H1 (cell line): ENCODE results near the gene NGEF. TPM values are rescaled to one million over a fixed set of nuclear protein-coding genes. Genes with fewer than 3 reads are reported as not detected.

Experiments
- CTCF ChIA-PET: fragments of 300-600 bp; sonication (Branson Sonifier 250); formaldehyde crosslinking; loops from one replicate; lab custom pipeline; 2021; ENCODE audit not compliant: partially characterized antibody; lab: Charles Lee
- POLR2A ChIA-PET: fragments of 300-600 bp; sonication (Branson Sonifier 250); formaldehyde crosslinking; loops from one replicate; lab custom pipeline; 2021; ENCODE audit warnings: inconsistent platforms; ENCODE audit not compliant: partially characterized antibody; lab: Charles Lee
- DNase-seq, 2 experiments: peaks; one replicate each; pipeline versions ENCODE4 v3.0.0 to v3.0.0-alpha.2; 2010 to 2022; ENCODE audit warnings: low spot score in 2 of 2, low read depth in 1 of 2, mixed read lengths in 1 of 2
- FAIRE-seq: peaks from 2 replicates; lab custom pipeline; 2011; peaks lifted over from hg19 to GRCh38; lab: Jason Lieb, UNC
- H2AFZ ChIP-seq: 2 replicates; pipeline ENCODE4 v1.8.1; 2012; ENCODE audit warnings: low read length, inconsistent platforms
- H2AK5ac ChIP-seq: 2 replicates; pipeline ENCODE4 v1.6.1; 2013; ENCODE audit warnings: low read depth, low read length
- H2BK120ac ChIP-seq: replicated peaks from 2 replicates; pipeline ENCODE3; 2013; ENCODE audit warnings: low read depth, low read length, inconsistent platforms
- H2BK12ac ChIP-seq: 2 replicates; pipeline ENCODE4 v1.6.1; 2013; ENCODE audit warnings: low read depth, low read length
- H2BK15ac ChIP-seq: 2 replicates; pipeline ENCODE4 v1.6.1; 2013; ENCODE audit warnings: low read length
- H2BK20ac ChIP-seq: 2 replicates; pipeline ENCODE4 v1.6.1; 2013; ENCODE audit warnings: low read length
- H2BK5ac ChIP-seq: 2 replicates; pipeline ENCODE4 v1.6.1; 2013; ENCODE audit warnings: low read depth, low read length
- H3K14ac ChIP-seq: 2 replicates; pipeline ENCODE4 v1.6.1; 2013; ENCODE audit warnings: inconsistent platforms; ENCODE audit not compliant: insufficient read length
- H3K18ac ChIP-seq: 2 replicates; pipeline ENCODE4 v1.6.1; 2013; ENCODE audit warnings: low read length; ENCODE audit errors: extremely low read depth
- H3K23ac ChIP-seq: 2 replicates; pipeline ENCODE4 v1.6.1; 2013; ENCODE audit warnings: inconsistent platforms; ENCODE audit not compliant: insufficient read length
- H3K23me2 ChIP-seq: 2 replicates; pipeline ENCODE4 v1.6.1; 2013; ENCODE audit warnings: low read depth, low read length
- H3K27ac ChIP-seq: 2 replicates; pipeline ENCODE4 v1.6.1; 2011; ENCODE audit warnings: low read depth, low read length, inconsistent platforms
- H3K27me3 ChIP-seq, 4 experiments: replicated peaks in 1 of 4; 1 replicate in 1 of 4; 2 replicates in 3 of 4; pipeline versions ENCODE4 v1.6.1 to v1.8.1; 2011 to 2013; ENCODE audit warnings: low read length in 3 of 4, mild to moderate bottlenecking in 3 of 4, inconsistent platforms in 2 of 4, mixed read lengths in 2 of 4, moderate library complexity in 1 of 4; ENCODE audit not compliant: control insufficient read depth in 3 of 4, insufficient read depth in 3 of 4; ENCODE audit errors: extremely low read depth in 1 of 4
- H3K36me3 ChIP-seq, 4 experiments: 2 replicates each; pipeline versions ENCODE4 v1.6.1 to v1.8.1; 2011 to 2013; ENCODE audit warnings: mild to moderate bottlenecking in 4 of 4, low read length in 3 of 4, moderate library complexity in 2 of 4, control low read depth in 1 of 4, inconsistent platforms in 1 of 4; ENCODE audit not compliant: insufficient read depth in 4 of 4, control insufficient read depth in 2 of 4
- H3K4ac ChIP-seq: replicated peaks from 2 replicates; pipeline ENCODE3; 2013; ENCODE audit warnings: low read length, low read depth, mixed read lengths, inconsistent platforms; ENCODE audit not compliant: insufficient read length
- H3K4me1 ChIP-seq, 4 experiments: replicated peaks in 1 of 4; 1 replicate in 1 of 4; 2 replicates in 3 of 4; pipeline versions ENCODE4 v1.6.1 to v1.8.1; 2011 to 2013; ENCODE audit warnings: low read length in 3 of 4, inconsistent platforms in 2 of 4, mixed read lengths in 1 of 4; ENCODE audit not compliant: insufficient read depth in 4 of 4, control insufficient read depth in 3 of 4
- H3K4me2 ChIP-seq, 2 experiments: 2 replicates each; pipeline versions ENCODE4 v1.6.1 to v1.8.1; 2011 to 2013; ENCODE audit warnings: low read depth in 2 of 2, low read length in 2 of 2, control low read depth in 1 of 2, inconsistent platforms in 1 of 2, mild to moderate bottlenecking in 1 of 2; ENCODE audit not compliant: insufficient read depth in 1 of 2
- H3K4me3 ChIP-seq, 4 experiments: fragments of 200-600, 300-600 bp in 1 of 4; sonication (generic), shearing (Covaris generic), sonication (Bioruptor Twin) in 1 of 4; 2 replicates each; pipeline versions ENCODE4 v1.5.1 to v1.8.1; 2011 to 2016; ENCODE audit warnings: low read length in 4 of 4, low read depth in 3 of 4, control low read depth in 2 of 4, inconsistent platforms in 2 of 4, mild to moderate bottlenecking in 2 of 4, mixed read lengths in 1 of 4, moderate library complexity in 1 of 4; ENCODE audit not compliant: insufficient read depth in 2 of 4; ENCODE audit errors: extremely low read depth in 1 of 4
- H3K56ac ChIP-seq: replicated peaks from 2 replicates; pipeline ENCODE3; 2013; ENCODE audit warnings: low read depth, mild to moderate bottlenecking, mixed read lengths, low read length, inconsistent platforms; ENCODE audit not compliant: insufficient read length
- H3K79me1 ChIP-seq: 2 replicates; pipeline ENCODE4 v1.6.1; 2013; ENCODE audit warnings: low read depth, low read length, control low read depth
- H3K79me2 ChIP-seq, 2 experiments: 2 replicates each; pipeline versions ENCODE4 v1.6.1 to v1.8.1; 2012 to 2013; ENCODE audit warnings: low read length in 2 of 2, mild to moderate bottlenecking in 2 of 2, inconsistent platforms in 1 of 2; ENCODE audit not compliant: insufficient read depth in 2 of 2, control insufficient read depth in 1 of 2
- H3K9ac ChIP-seq, 4 experiments: replicated peaks in 1 of 4; 1 replicate in 1 of 4; 2 replicates in 3 of 4; pipeline versions ENCODE4 v1.6.1 to v1.8.1; 2011 to 2013; ENCODE audit warnings: low read depth in 3 of 4, low read length in 3 of 4, control low read depth in 2 of 4, mild to moderate bottlenecking in 2 of 4, moderate library complexity in 2 of 4, inconsistent platforms in 1 of 4; ENCODE audit errors: extremely low read depth in 1 of 4
- H3K9me3 ChIP-seq, 2 experiments: 2 replicates each; pipeline versions ENCODE4 v1.6.1 to v1.8.1; 2012 to 2013; ENCODE audit warnings: mild to moderate bottlenecking in 2 of 2, moderate library complexity in 2 of 2, control low read depth in 1 of 2, inconsistent platforms in 1 of 2, low read depth in 1 of 2, low read length in 1 of 2, mixed read lengths in 1 of 2; ENCODE audit not compliant: insufficient read depth in 2 of 2
- H4K20me1 ChIP-seq, 2 experiments: replicated peaks in 1 of 2; 2 replicates each; pipeline versions ENCODE3 to v1.8.1; 2011 to 2013; ENCODE audit warnings: inconsistent platforms in 2 of 2, low read length in 2 of 2, mild to moderate bottlenecking in 1 of 2; ENCODE audit not compliant: insufficient read depth in 2 of 2, control insufficient read depth in 1 of 2
- H4K5ac ChIP-seq: 2 replicates; pipeline ENCODE4 v1.6.1; 2013; ENCODE audit warnings: low read length, low read depth, mixed read lengths, inconsistent platforms; ENCODE audit not compliant: insufficient read length
- H4K8ac ChIP-seq: 2 replicates; pipeline ENCODE4 v1.8.0; 2013; ENCODE audit warnings: mild to moderate bottlenecking, moderate library complexity, low read length, inconsistent platforms; ENCODE audit not compliant: insufficient read depth; ENCODE audit errors: extremely low read depth
- H4K91ac ChIP-seq: replicated peaks from 2 replicates; pipeline ENCODE3; 2013; ENCODE audit warnings: low read length, mixed read lengths, inconsistent platforms; ENCODE audit not compliant: insufficient read length
- CHD2 ChIP-seq: IDR thresholded peaks from 2 replicates; pipeline ENCODE4 v1.6.1; 2012; ENCODE audit warnings: low read length, improper control_type of control experiment
- JUND ChIP-seq: IDR thresholded peaks from 2 replicates; pipeline ENCODE4 v1.6.1; 2011; ENCODE audit warnings: mild to moderate bottlenecking, improper control_type of control experiment, low read length
- KDM4A ChIP-seq: IDR thresholded peaks from one replicate; pipeline ENCODE4 v1.7.1; 2012; ENCODE audit warnings: low read depth, mild to moderate bottlenecking, moderate library complexity, low read length, inconsistent platforms; ENCODE audit not compliant: severe bottlenecking
- KDM5A ChIP-seq: fragments of 200-600 bp; IDR thresholded peaks from 2 replicates; pipeline ENCODE4 v1.7.1; 2012; ENCODE audit warnings: mild to moderate bottlenecking, low read length, inconsistent platforms, mixed read lengths
- NANOG ChIP-seq: IDR thresholded peaks from 2 replicates; pipeline ENCODE4 v1.6.1; 2011; ENCODE audit warnings: low read length, low read depth, mild to moderate bottlenecking, inconsistent platforms; ENCODE audit not compliant: insufficient read depth, poor library complexity, severe bottlenecking
- POLR2A ChIP-seq, 2 experiments: IDR thresholded peaks; 1 replicate in 1 of 2; 2 replicates in 1 of 2; pipeline ENCODE4 v1.6.1; 2011; ENCODE audit warnings: low read depth in 2 of 2, low read length in 2 of 2, mild to moderate bottlenecking in 2 of 2; ENCODE audit errors: control extremely low read depth in 1 of 2
- SP2 ChIP-seq: IDR thresholded peaks from 2 replicates; pipeline ENCODE4 v1.6.1; 2012; ENCODE audit warnings: mild to moderate bottlenecking, low read length, inconsistent platforms
- ZNF274 ChIP-seq: IDR thresholded peaks from 2 replicates; pipeline ENCODE4 v1.7.0; 2012; ENCODE audit warnings: low read length, borderline replicate concordance; ENCODE audit errors: extremely low read depth
- WGBS, 2 experiments: shearing (Covaris generic) in 1 of 2; methylation state at CpG; one replicate each; pipeline versions ENCODE4 v1.1.6 to v1.1.7; 2013 to 2015; ENCODE audit warnings: low lambda C conversion rate in 2 of 2, mixed read lengths in 2 of 2, inconsistent platforms in 1 of 2, low coverage in 1 of 2, missing lambda C conversion rate in 1 of 2; ENCODE audit not compliant: insufficient replicate concordance in 2 of 2, insufficient coverage in 1 of 2, insufficient read length in 1 of 2; ENCODE audit errors: extremely low coverage in 1 of 2, missing lambda C conversion rate in 1 of 2; 5-methylcytosine and 5-hydroxymethylcytosine counted together
- polyA plus RNA-seq, 7 experiments: library from polyadenylated mRNA; depleted of rRNA in 3 of 7; stranded (reverse) in 5 of 7; unstranded in 2 of 7; fragments of >200 nt in 5 of 7; fragments of 200-250 nt in 2 of 7; gene quantifications; 1 replicate in 5 of 7; 2 replicates in 1 of 7; 4 replicates in 1 of 7; pipeline versions ENCODE4 v1.2.1 to v1.2.3, GENCODE V29; 2011 to 2013; ENCODE audit warnings: missing spikeins in 2 of 7, mixed read lengths in 2 of 7
- total RNA-seq: library from RNA; stranded (reverse); fragmentation: NEBNext Ultra II Directional; extraction: Animal tissue kit (Norgen Biotek cat#: 25700); gene quantifications from 2 replicates; pipeline ENCODE4 v1.2.1, GENCODE V29; 2021

NGEF gene
- total and polyA plus RNA-seq, 2 of the 8 experiments (the other 6 are each of a cell fraction or from before 2014, with no cell fraction given): 2.7 to 3.2 TPM

GRCh38 chr2:232993231-232993821 lies 19.7 kb downstream of the NGEF start:
- Histone ChIP-seq H3K23me2 (no peaks in the 10 kb centered on the region), H4K20me1 (no peaks in the 10 kb centered on the region)

More at GRCh38 chr2:232993231-232993821, 19.7 kb downstream of the NGEF start:
- Histone ChIP-seq H3K23ac (no peak overlapping the region), H3K4me3 (no peak overlapping the region), H3K4me2 (no peak overlapping the region), H2AK5ac (no peak overlapping the region), H3K79me1 (no peaks in the 10 kb centered on the region), H3K9ac (no peak overlapping the region), H2BK12ac (no peak overlapping the region), H3K36me3 (no peaks in the 10 kb centered on the region), H2BK20ac (no peak overlapping the region), H3K14ac (no peak overlapping the region), H3K27ac (no peak overlapping the region), H3K56ac (no peak overlapping the region), H3K27me3 (no peaks in the 10 kb centered on the region; a peak in 1 of 7 replicates), H2AFZ (no peak overlapping the region), H4K8ac (no peak overlapping the region), H3K9me3 (no peaks in the 10 kb centered on the region), H3K4ac (no peak overlapping the region), H4K5ac (no peak overlapping the region), H2BK5ac (no peak overlapping the region), H2BK120ac (no peak overlapping the region), H4K91ac (no peak overlapping the region), H2BK15ac (no peak overlapping the region), H3K79me2 (no peaks in the 10 kb centered on the region), H3K18ac (no peak overlapping the region), H3K4me1 (peaks cover 0 to 1% (median 0%) of the 10 kb centered on the region in 4 experiments; a peak in 2 of 7 replicates)
- CTCF ChIA-PET: interaction anchor here (1.1 kb wide), 3 partner anchors 11 to 61 kb away, joined by 3 read pairs; no protein-coding TSS in a partner anchor
- no peak for FAIRE-seq
- TF ChIP-seq NANOG (no peak), CHD2 (no peak), ZNF274 (no peak), SP2 (no peak), JUND (no peak), KDM4A (no peak), KDM5A (no peak), POLR2A (IDR thresholded peaks at IDR 0.05; ENCODE audit: control extremely low read depth in 1 of 2, low read depth in 2 of 2, low read length in 2 of 2) (no peak)
- WGBS, 2 experiments: 80% methylated on average over 4 of the region's 4 CpGs; no CpG with 5 or more reads in 1 of the 2 experiments
- POLR2A ChIA-PET: no interaction called here
- no peak for DNase-seq
